SK-N-MC (cell line): ENCODE data around the gene NPL.

ENCODE experiments used
- EZH2 ChIP-seq: fragments of 200-600 bp; sonication (generic); IDR thresholded peaks from one replicate; pipeline ENCODE4 v1.6.1; 2017; ENCODE audit warnings: antibody characterized with exemption
- FOXP2 ChIP-seq: optimal IDR thresholded peaks from 2 replicates; pipeline ENCODE3; 2011; ENCODE audit warnings: mild to moderate bottlenecking, moderate library complexity; ENCODE audit not compliant: insufficient read depth; ENCODE audit errors: extremely low read length, control extremely low read depth
- POLR2AphosphoS5 ChIP-seq: IDR thresholded peaks from 2 replicates; pipeline ENCODE4 v1.6.1; 2012; ENCODE audit warnings: mild to moderate bottlenecking, low read depth, low read length, borderline replicate concordance

DNA sequence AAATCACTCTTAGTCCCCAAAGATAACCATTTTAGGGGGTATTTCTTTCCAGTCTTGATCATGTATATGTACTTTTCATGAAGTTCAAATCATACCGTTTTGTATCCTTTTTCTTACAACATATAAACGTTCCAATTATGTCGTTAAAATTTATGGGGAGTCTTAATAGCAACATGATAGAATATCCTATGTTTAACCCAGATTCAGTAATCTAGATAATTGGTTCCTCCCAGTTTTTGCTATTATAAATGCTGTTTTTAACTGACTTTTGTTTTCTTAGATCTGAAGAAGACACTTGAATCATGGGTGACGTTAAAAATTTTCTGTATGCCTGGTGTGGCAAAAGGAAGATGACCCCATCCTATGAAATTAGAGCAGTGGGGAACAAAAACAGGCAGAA is 52.7 kb downstream of the NPL start:
- no peak for TF ChIP-seq POLR2AphosphoS5
- TF ChIP-seq EZH2, result no peak
- no peak for TF ChIP-seq FOXP2
